BE2C (cell line): ENCODE measurements around the gene NPY2R.

ENCODE experiments used
- DNase-seq: peaks from one replicate; pipeline ENCODE4 v3.0.0-alpha.2; 2020
- H3K27me3 ChIP-seq: fragments of 250-450 bp; sonication (Bioruptor Pico); 2 replicates; pipeline ENCODE4 v1.5.1; 2020; ENCODE audit warnings: mild to moderate bottlenecking
- H3K36me3 ChIP-seq: fragments of 250-450 bp; sonication (Bioruptor Pico); 2 replicates; pipeline ENCODE4 v1.5.1; 2020; ENCODE audit warnings: mild to moderate bottlenecking
- H3K4me1 ChIP-seq: fragments of 250-450 bp; sonication (Bioruptor Pico); 2 replicates; pipeline ENCODE4 v1.5.1; 2020
- H3K4me3 ChIP-seq: 2 replicates; pipeline ENCODE4 v1.5.1; 2011; ENCODE audit warnings: low read depth, low read length
- H3K9me3 ChIP-seq: fragments of 250-450 bp; sonication (Bioruptor Pico); 2 replicates; pipeline ENCODE4 v1.5.1; 2020
- TF ChIP-seq, protein P1 (sequence below): IDR thresholded peaks from 2 replicates; pipeline ENCODE4 v1.5.1; 2012; ENCODE audit warnings: mild to moderate bottlenecking, low read depth, low read length

NPY2R gene

GRCh38 chr4:155252327-155252726 is 43.9 kb downstream of the NPY2R start:
- TF ChIP-seq, protein P1, sequence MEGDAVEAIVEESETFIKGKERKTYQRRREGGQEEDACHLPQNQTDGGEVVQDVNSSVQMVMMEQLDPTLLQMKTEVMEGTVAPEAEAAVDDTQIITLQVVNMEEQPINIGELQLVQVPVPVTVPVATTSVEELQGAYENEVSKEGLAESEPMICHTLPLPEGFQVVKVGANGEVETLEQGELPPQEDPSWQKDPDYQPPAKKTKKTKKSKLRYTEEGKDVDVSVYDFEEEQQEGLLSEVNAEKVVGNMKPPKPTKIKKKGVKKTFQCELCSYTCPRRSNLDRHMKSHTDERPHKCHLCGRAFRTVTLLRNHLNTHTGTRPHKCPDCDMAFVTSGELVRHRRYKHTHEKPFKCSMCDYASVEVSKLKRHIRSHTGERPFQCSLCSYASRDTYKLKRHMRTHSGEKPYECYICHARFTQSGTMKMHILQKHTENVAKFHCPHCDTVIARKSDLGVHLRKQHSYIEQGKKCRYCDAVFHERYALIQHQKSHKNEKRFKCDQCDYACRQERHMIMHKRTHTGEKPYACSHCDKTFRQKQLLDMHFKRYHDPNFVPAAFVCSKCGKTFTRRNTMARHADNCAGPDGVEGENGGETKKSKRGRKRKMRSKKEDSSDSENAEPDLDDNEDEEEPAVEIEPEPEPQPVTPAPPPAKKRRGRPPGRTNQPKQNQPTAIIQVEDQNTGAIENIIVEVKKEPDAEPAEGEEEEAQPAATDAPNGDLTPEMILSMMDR: no peak
- no peak for DNase-seq
- Histone ChIP-seq H3K4me1 (no peaks in the 10 kb centered on the region; the same call in 1 of the 2 replicates), H3K27me3 (no peaks in the 10 kb centered on the region), H3K4me3 (no peak overlapping the region), H3K9me3 (no peaks in the 10 kb centered on the region), H3K36me3 (no peaks in the 10 kb centered on the region)

- Histone ChIP-seq H3K4me1 (no peaks in the 10 kb centered on the region), H3K4me3 (no peak overlapping the region), H3K27me3 (no peaks in the 10 kb centered on the region), H3K9me3 (no peaks in the 10 kb centered on the region; the same call in 1 of the 2 replicates), H3K36me3 (no peaks in the 10 kb centered on the region)
- DNase-seq: no peak
- TF ChIP-seq, protein P1: no peak
Measured at GRCh38 chr4:155263480-155263879, 55.0 kb downstream of the NPY2R start.

GRCh38 chr4:155265113-155265512 is 56.7 kb downstream of the NPY2R start:
- no peaks in the 10 kb centered on the region for H3K9me3 ChIP-seq
- H3K4me3 ChIP-seq: no peak overlapping the region
- H3K36me3 ChIP-seq: no peaks in the 10 kb centered on the region
- DNase-seq: no peak
- no peaks in the 10 kb centered on the region for H3K27me3 ChIP-seq
- H3K4me1 ChIP-seq: peaks cover 3% of the 10 kb centered on the region; the same call in 1 of the 2 replicates
- TF ChIP-seq, protein P1: no peak
